Measurements from ENCODE around the gene MEGF11. TPM values are rescaled to one million over a fixed set of nuclear protein-coding genes. Genes with fewer than 3 reads are reported as not detected.

Gene MEGF11
- total RNA-seq, 2 donors from 2014 or later, result not detected

- no peaks in the 10 kb centered on the region for H3K9me3 ChIP-seq
- H3K36me3 ChIP-seq, result no peaks in the 10 kb centered on the region
- DNase-seq (ENCODE audit: low spot score), result no peak
- no peak overlapping the region for H3K4me3 ChIP-seq
- H3K27me3 ChIP-seq, result no peaks in the 10 kb centered on the region
- H3K27ac ChIP-seq, result no peak overlapping the region
- H3K4me1 ChIP-seq, result no peaks in the 10 kb centered on the region
- TF ChIP-seq CTCF (IDR thresholded peaks at IDR 0.05), result no peak
Observed at GRCh38 chr15:66195621-66196230, 57.8 kb downstream of the MEGF11 start.

DNA sequence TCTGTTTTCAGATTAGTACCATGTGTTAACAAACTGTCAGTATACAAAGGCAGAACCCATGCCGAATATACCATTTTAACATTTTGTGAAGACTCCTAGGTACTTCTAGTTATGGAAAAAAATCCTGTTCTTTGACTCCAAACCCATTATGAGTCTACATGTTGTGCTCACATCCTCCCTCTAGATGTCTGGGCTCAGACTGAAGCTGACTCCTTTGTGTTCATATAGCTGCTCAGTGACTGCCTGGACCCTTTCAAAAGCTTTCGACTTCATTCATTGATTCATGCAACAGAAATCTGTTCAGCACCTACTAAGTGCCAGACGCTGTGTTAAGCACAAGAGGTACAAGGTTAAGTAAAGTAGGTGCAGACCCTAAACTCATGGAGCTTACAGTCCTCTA is 60.5 kb downstream of the MEGF11 start:
- H3K9me3 ChIP-seq, result no peaks in the 10 kb centered on the region
- TF ChIP-seq CTCF (IDR thresholded peaks at IDR 0.05), result no peak
- H3K36me3 ChIP-seq, result no peaks in the 10 kb centered on the region
- DNase-seq (ENCODE audit: low spot score), result no peak
- no peak overlapping the region for H3K27ac ChIP-seq
- H3K4me3 ChIP-seq, result no peak overlapping the region
- H3K4me1 ChIP-seq, result no peaks in the 10 kb centered on the region
- H3K27me3 ChIP-seq, result no peaks in the 10 kb centered on the region

- H3K36me3 ChIP-seq, result no peaks in the 10 kb centered on the region
- no peak for DNase-seq (ENCODE audit: low spot score)
- H3K4me3 ChIP-seq, result no peak overlapping the region
- H3K9me3 ChIP-seq, result no peaks in the 10 kb centered on the region
- no peaks in the 10 kb centered on the region for H3K27me3 ChIP-seq
- no peak overlapping the region for H3K27ac ChIP-seq
- H3K4me1 ChIP-seq, result no peaks in the 10 kb centered on the region
- TF ChIP-seq CTCF (IDR thresholded peaks at IDR 0.05), result no peak
Observed at GRCh38 chr15:66190746-66191145, 62.8 kb downstream of the MEGF11 start.

DNA sequence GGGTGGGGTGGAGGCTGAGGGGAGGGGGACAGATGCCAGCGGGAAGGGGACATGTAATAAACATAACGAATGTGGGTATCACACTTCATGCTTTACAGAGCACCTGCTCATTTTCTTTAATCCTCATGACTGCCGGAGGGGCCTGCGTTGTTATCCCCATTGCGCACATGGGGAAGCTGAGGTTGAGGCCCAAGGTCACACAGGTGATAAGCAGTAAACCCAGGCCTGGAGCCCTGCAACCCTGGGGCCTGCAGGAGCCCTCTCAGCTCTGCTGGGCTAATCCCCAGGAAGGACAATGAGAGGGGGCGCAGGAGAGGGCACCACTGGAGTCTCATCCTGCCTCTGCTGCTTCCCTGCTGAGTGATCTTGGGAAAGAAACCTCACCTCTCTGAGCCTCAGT is 64.3 kb downstream of the MEGF11 start:
- no peak for TF ChIP-seq CTCF (IDR thresholded peaks at IDR 0.05)
- no peaks in the 10 kb centered on the region for H3K36me3 ChIP-seq
- no peaks in the 10 kb centered on the region for H3K9me3 ChIP-seq
- no peak overlapping the region for H3K4me3 ChIP-seq
- no peaks in the 10 kb centered on the region for H3K27me3 ChIP-seq
- no peaks in the 10 kb centered on the region for H3K4me1 ChIP-seq
- no peak overlapping the region for H3K27ac ChIP-seq
- DNase-seq (ENCODE audit: low spot score), result no peak

DNA sequence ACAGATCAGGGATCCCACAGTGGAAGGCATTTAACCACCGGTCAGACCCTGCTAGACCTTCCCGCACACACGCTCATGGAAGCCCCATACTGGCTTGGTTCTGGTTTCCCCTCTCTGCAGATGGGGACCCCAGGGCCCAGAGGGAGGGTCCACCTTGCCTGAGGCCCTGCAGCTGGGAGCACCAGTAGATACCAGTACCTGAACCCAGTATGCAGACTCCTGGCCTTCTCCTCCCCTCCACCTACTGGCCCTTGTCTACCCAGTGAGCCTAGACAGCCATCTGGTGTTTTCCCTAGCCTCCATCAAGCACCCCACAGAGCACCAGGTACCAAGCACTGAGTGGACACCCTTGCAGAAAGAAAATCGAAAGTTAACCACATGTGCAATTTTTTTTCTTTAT is 65.1 kb downstream of the MEGF11 start:
- Histone ChIP-seq H3K4me3 (no peak overlapping the region), H3K4me1 (no peaks in the 10 kb centered on the region), H3K36me3 (no peaks in the 10 kb centered on the region), H3K27ac (no peak overlapping the region), H3K9me3 (no peaks in the 10 kb centered on the region), H3K27me3 (no peaks in the 10 kb centered on the region)
- peak in 1 of 2 donors; percentile 22 for TF ChIP-seq CTCF (IDR thresholded peaks at IDR 0.05)
- DNase-seq (ENCODE audit: low spot score), result no peak

GRCh38 chr15:66187271-66187670 is 66.3 kb downstream of the MEGF11 start:
- Histone ChIP-seq H3K4me1 (no peaks in the 10 kb centered on the region), H3K27me3 (no peaks in the 10 kb centered on the region), H3K4me3 (no peak overlapping the region), H3K36me3 (no peaks in the 10 kb centered on the region), H3K9me3 (no peaks in the 10 kb centered on the region), H3K27ac (no peak overlapping the region)
- no peak for DNase-seq (ENCODE audit: low spot score)
- no peak for TF ChIP-seq CTCF (IDR thresholded peaks at IDR 0.05)

All from right atrium auricular region (tissue), 2 donors.